Activated naive CD8-positive, alpha-beta T cell treated with anti-CD3 and anti-CD28 coated beads, Interleukin-2, amount 10 ng/mL, durations not matched to agents 7 days and 5 days (primary cell): ENCODE measurements around the gene LCA5L. TPM values are rescaled to one million over a fixed set of nuclear protein-coding genes. Genes with fewer than 3 reads are reported as not detected.
A peak's percentile ranks its signal among the peaks of the same experiment; 100 is the strongest.
"Not testable (repeated sequence)": the region's sequence is repeated elsewhere in the genome, so short reads cannot be mapped to it uniquely, and the experiment has no call there.

ENCODE experiments used
- ATAC-seq: fragments of 150-1000 bp; cut with Tn5 transposase; one replicate; pipeline ENCODE4 v1.10.0; 2021; ENCODE audit warnings: low read depth, moderate library complexity
- POLR2A ChIA-PET: fragments of 350-600 bp; sonication (Branson Sonifier 250); formaldehyde crosslinking; loops from one replicate; lab custom pipeline; 2021; ENCODE audit warnings: antibody characterized with exemption; lab: Charles Lee
- DNase-seq: peaks from one replicate; pipeline ENCODE4 v3.0.0; 2021
- H3K27ac Mint-ChIP-seq: one replicate; pipeline ENCODE4 v1.8.0; 2022; ENCODE audit warnings: mild to moderate bottlenecking, mixed read lengths
- H3K27me3 Mint-ChIP-seq: one replicate; pipeline ENCODE4 v1.8.0; 2022; ENCODE audit warnings: mild to moderate bottlenecking, moderate library complexity, mixed read lengths
- H3K36me3 Mint-ChIP-seq: one replicate; pipeline ENCODE4 v1.8.0; 2021; ENCODE audit warnings: mild to moderate bottlenecking, mixed read lengths
- H3K4me1 Mint-ChIP-seq: one replicate; pipeline ENCODE4 v1.8.0; 2021; ENCODE audit warnings: mixed read lengths
- H3K4me3 Mint-ChIP-seq: one replicate; pipeline ENCODE4 v1.8.0; 2022; ENCODE audit warnings: mild to moderate bottlenecking, moderate library complexity, mixed read lengths
- H3K9me3 Mint-ChIP-seq: one replicate; pipeline ENCODE4 v1.8.0; 2021; ENCODE audit warnings: mixed read lengths
- total RNA-seq, 2 experiments: library from RNA; stranded (reverse); gene quantifications; one replicate each; pipeline ENCODE4 v1.2.3, GENCODE V29; 2021

Gene LCA5L
- total RNA-seq, 2 experiments from 2014 or later: not detected

- DNase-seq (no peak), ATAC-seq (no peak)
- no peak overlapping the region for H3K4me3 Mint-ChIP-seq
- H3K4me1 Mint-ChIP-seq: peaks cover 19% of the 10 kb centered on the region
- no peaks in the 10 kb centered on the region for H3K9me3 Mint-ChIP-seq
- POLR2A ChIA-PET: interaction anchor here (0.6 to 1.2 kb wide), 2 partner anchors 10 to 18 kb away, joined by 3 read pairs; a partner anchor contains a TSS
- peaks cover 8% of the 10 kb centered on the region for H3K36me3 Mint-ChIP-seq
- no peak overlapping the region for H3K27ac Mint-ChIP-seq
- no peaks in the 10 kb centered on the region for H3K27me3 Mint-ChIP-seq
Measured at GRCh38 chr21:39390212-39390765, 55.3 kb downstream of the LCA5L start.

DNA sequence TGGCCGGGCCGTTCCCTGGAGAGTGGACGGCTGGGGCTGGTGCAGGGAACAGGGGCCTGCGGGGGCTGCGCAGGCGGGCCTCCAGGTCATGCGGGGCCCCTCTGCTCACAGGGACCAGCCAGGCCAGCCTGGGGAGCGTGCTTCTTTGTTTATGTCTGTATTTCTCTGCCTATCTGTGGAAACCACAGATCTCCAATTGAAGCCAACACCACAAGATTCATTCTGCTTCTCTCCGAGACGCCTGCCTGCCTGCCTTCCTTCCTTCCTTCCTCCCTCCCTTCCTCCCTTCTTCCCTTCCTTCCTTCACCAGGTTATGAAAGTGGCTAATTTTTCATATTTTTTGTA is 56.8 kb downstream of the LCA5L start:
- H3K27ac Mint-ChIP-seq: peak overlapping the region; percentile 89
- ATAC-seq (no peak), DNase-seq (no peak)
- H3K9me3 Mint-ChIP-seq: no peaks in the 10 kb centered on the region
- peaks cover 27% of the 10 kb centered on the region for H3K4me1 Mint-ChIP-seq
- no peaks in the 10 kb centered on the region for H3K27me3 Mint-ChIP-seq
- peak overlapping the region; percentile 91 for H3K4me3 Mint-ChIP-seq
- peaks cover 6% of the 10 kb centered on the region for H3K36me3 Mint-ChIP-seq
- POLR2A ChIA-PET: no interaction called here

GRCh38 chr21:39388038-39388810 is 57.4 kb downstream of the LCA5L start:
- H3K4me1 Mint-ChIP-seq: peaks cover 27% of the 10 kb centered on the region
- H3K27ac Mint-ChIP-seq: peak overlapping the region; percentile 89
- H3K27me3 Mint-ChIP-seq: no peaks in the 10 kb centered on the region
- peak overlapping the region; percentile 91 for H3K4me3 Mint-ChIP-seq
- POLR2A ChIA-PET: interaction anchor here (0.7 to 1.9 kb wide), 6 partner anchors 15 to 205 kb away, joined by 3 to 20 read pairs (median 6); partner anchors contain the start of genes BRWD1, HMGN1 and PSMG1
- ATAC-seq (peak; percentile 76), DNase-seq (peak; percentile 94)
- H3K9me3 Mint-ChIP-seq: no peaks in the 10 kb centered on the region
- H3K36me3 Mint-ChIP-seq: peaks cover 6% of the 10 kb centered on the region

DNA sequence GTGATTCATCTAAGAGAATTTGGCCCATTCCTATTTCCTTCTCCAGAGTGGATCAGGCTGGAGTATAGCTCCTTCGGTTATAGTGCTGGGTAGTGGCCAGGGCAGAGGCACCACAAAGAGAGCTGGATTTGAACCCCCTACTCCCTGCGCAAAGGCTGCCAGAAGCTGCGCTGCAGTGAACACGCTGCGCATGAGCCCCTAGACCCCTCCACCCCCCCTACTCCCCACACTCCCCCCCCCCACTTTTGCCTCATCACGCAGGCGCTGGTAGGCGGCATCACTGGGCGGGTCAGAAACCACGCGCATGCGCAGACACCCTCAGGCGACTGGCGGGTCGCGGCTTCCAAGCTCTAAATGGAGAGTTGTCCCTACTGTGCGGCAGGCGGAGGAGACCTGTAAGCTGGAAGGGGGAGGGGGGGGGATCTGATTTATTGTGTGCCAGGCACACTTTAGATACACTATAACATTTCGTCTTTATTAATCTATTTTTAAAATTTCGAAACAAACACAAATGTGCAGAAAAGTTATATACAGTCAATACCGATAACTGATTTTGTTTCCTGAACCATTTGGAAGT is 58.0 kb downstream of the LCA5L start:
- Mint-ChIP-seq H3K27me3 (no peaks in the 10 kb centered on the region), H3K4me1 (peaks cover 27% of the 10 kb centered on the region), H3K4me3 (peak overlapping the region; percentile 91), H3K27ac (peak overlapping the region; percentile 89), H3K36me3 (no peaks in the 10 kb centered on the region), H3K9me3 (no peaks in the 10 kb centered on the region)
- POLR2A ChIA-PET: interaction anchor here (0.5 to 1.9 kb wide), 10 partner anchors 14 to 204 kb away, joined by 3 to 20 read pairs (median 3); partner anchors contain the start of genes BRWD1, HMGN1 and PSMG1
- ATAC-seq (peak; percentile 53), DNase-seq (peak; percentile 92)

- ATAC-seq (no peak), DNase-seq (no peak)
- peak overlapping the region; percentile 91 for H3K4me3 Mint-ChIP-seq
- POLR2A ChIA-PET: interaction anchor here (0.5 to 2.9 kb wide), 7 partner anchors 38 to 203 kb away, joined by 3 to 20 read pairs (median 7); partner anchors contain the start of genes BRWD1, HMGN1 and PSMG1
- no peaks in the 10 kb centered on the region for H3K27me3 Mint-ChIP-seq
- H3K27ac Mint-ChIP-seq: peak overlapping the region; percentile 89
- H3K4me1 Mint-ChIP-seq: peaks cover 29% of the 10 kb centered on the region
- no peaks in the 10 kb centered on the region for H3K9me3 Mint-ChIP-seq
- no peaks in the 10 kb centered on the region for H3K36me3 Mint-ChIP-seq
Measured at GRCh38 chr21:39386899-39387298, 58.7 kb downstream of the LCA5L start.

DNA sequence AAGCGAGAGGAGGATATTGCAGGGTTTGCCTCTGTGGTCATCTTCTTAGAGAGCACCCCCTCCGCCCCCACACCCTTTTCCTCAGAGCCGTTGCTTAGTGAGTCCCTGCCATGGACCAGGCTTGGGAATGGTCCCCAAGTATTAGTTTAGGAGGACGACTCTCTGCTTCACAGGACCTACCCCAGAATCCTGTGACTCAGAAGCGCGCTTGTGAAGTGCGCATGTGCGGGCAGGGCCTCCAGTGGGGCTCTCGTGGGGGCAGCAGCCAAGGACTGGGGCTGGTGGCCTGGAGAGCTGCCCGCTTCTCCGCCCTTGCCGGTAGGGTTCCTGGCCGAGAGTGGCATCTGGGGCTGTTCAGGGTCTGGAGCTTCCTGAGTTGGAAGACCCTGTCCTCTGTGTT is 59.4 kb downstream of the LCA5L start:
- peak; percentile 43 for DNase-seq
- POLR2A ChIA-PET: interaction anchor here (1.1 to 2.9 kb wide), 3 partner anchors 38 to 202 kb away, joined by 3 to 15 read pairs (median 5); partner anchors contain the start of gene HMGN1
- peak overlapping the region; percentile 53 for H3K4me3 Mint-ChIP-seq
- peaks cover 31% of the 10 kb centered on the region for H3K4me1 Mint-ChIP-seq
- H3K36me3 Mint-ChIP-seq: no peaks in the 10 kb centered on the region
- H3K27me3 Mint-ChIP-seq: no peaks in the 10 kb centered on the region
- no peaks in the 10 kb centered on the region for H3K9me3 Mint-ChIP-seq
- peak overlapping the region; percentile 63 for H3K27ac Mint-ChIP-seq
- ATAC-seq: no peak

DNA sequence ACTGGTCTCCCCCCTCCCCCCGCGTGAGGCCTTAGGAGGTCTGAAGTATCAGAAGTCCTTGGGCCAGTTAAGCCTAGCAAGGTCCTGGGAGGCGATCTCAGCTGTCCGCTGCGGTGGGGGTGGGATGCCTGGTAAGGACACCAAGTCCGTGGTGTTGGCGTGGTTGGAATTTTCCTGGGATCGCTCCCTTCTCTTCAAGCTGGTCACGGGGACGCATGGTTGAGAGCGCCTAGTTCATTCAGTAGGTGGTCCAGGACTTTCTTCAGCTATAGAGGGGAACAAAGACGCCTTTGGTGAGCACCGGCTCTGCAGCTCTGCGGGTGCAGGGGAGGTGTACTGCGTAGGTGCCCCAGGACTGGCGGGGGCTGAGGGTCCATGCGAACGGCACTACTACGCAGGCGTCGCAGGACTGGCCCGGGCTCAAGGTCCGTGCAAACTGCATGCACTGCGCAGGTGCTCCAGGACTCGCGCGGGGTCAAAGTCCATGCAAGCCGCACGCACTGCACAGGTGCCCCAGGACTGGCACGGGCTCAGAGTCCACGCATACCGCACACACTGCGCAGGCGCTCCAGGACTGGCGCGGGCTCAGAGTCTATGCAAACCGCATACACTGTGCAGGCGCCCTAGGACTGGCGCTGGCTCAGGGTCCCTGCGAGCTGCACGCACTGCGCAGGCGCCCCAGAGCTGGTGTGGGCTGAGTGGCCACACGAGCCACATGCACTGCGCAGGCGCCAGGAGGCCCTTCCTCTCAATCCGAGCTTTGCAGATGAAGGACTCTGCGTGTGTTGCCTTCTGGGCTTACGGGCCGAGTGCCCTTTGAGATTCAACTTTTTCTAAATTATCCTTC is 60.1 kb downstream of the LCA5L start:
- Mint-ChIP-seq H3K27me3 (no peaks in the 10 kb centered on the region), H3K4me3 (peak overlapping the region; percentile 53)

DNA sequence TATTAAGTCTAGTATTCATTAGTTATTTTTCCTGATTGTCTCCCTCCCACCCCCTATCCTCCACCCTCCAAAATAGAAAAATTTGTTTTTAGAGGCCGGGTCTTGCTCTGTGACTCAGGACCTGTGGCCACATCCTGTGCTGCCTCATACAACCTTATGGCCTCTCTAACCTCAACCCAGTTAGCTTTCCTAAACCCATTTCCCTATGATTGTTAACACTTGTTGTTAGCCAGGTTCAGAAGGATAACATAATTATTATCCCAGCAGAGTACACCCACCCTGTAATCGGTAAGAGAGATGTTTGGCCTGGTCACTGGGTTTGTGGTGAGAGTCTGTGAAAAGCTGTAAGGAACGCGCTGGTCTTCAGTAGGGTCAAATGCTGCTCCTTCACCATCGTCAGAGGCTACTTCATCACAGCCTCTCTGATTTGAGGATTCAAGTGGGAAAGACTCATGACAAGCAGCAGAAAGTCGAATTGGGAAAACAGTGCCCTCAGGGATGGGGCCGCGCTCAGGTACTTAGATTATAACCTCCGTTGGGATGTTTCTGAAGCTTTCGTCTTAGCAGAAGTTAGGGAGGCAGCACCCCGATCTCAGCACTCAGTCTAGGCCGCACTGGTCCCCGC is 60.8 kb downstream of the LCA5L start:
- Mint-ChIP-seq H3K36me3 (no peaks in the 10 kb centered on the region), H3K27me3 (no peaks in the 10 kb centered on the region), H3K27ac (peak overlapping the region; percentile 80), H3K4me1 (peaks cover 37% of the 10 kb centered on the region), H3K9me3 (no peaks in the 10 kb centered on the region), H3K4me3 (peak overlapping the region; percentile 58)
- DNase-seq (no peak), ATAC-seq (no peak)
- POLR2A ChIA-PET: interaction anchor here (2.9 kb wide), 1 partner anchor 37 kb away, joined by 15 read pairs; the partner anchor contains the start of gene HMGN1

More for the DNA sequence above, 60.1 kb downstream of the LCA5L start:
- peak; percentile 67 for DNase-seq
- no peaks in the 10 kb centered on the region for H3K9me3 Mint-ChIP-seq
- peaks cover 36% of the 10 kb centered on the region for H3K4me1 Mint-ChIP-seq
- POLR2A ChIA-PET: interaction anchor here (1.1 to 2.9 kb wide), 3 partner anchors 38 to 202 kb away, joined by 3 to 15 read pairs (median 5); partner anchors contain the start of gene HMGN1
- H3K27ac Mint-ChIP-seq: peak overlapping the region; percentile 63
- peak; percentile 73 for ATAC-seq
- no peaks in the 10 kb centered on the region for H3K36me3 Mint-ChIP-seq

- H3K36me3 Mint-ChIP-seq, H3K9me3 Mint-ChIP-seq, ATAC-seq, DNase-seq, H3K27me3 Mint-ChIP-seq: not testable (repeated sequence)
- POLR2A ChIA-PET: interaction anchor here (3.4 kb wide), 1 partner anchor 34 kb away, joined by 40 read pairs; the partner anchor contains the start of gene HMGN1
- Mint-ChIP-seq H3K4me1 (peaks cover 22% of the 10 kb centered on the region), H3K27ac (peak overlapping the region; percentile 0), H3K4me3 (peak overlapping the region; percentile 1)
Measured at GRCh38 chr21:39382096-39382495, 63.5 kb downstream of the LCA5L start.

DNA sequence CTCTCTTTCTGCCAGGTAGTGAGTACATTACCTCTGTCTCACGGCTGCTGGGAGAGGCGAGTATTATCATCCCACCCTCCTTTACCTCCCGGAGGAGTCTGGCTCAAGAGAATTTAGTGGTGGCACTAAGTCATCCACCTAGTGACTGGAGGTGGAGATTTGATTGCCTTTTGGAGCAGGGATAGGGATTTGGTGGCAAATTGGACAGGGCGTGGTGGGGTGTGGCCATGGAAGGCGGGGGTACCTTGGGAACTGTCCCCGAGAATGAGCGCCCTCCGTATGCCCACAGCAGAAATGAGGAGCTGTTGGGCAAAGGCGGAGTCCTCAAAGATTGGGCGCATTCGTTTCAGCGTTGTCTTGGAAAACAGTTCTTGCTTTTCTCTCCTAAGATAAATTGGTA is 64.6 kb downstream of the LCA5L start:
- DNase-seq: no peak
- H3K27ac Mint-ChIP-seq: peak overlapping the region; percentile 90
- no peaks in the 10 kb centered on the region for H3K36me3 Mint-ChIP-seq
- ATAC-seq: no peak
- POLR2A ChIA-PET: interaction anchor here (1.1 to 3.4 kb wide), 3 partner anchors 32 to 69 kb away, joined by 3 to 40 read pairs (median 10); partner anchors contain the start of genes BRWD1 and HMGN1
- H3K9me3 Mint-ChIP-seq: no peaks in the 10 kb centered on the region
- H3K4me3 Mint-ChIP-seq: peak overlapping the region; percentile 96
- H3K4me1 Mint-ChIP-seq: peaks cover 20% of the 10 kb centered on the region
- peaks cover 6% of the 10 kb centered on the region for H3K27me3 Mint-ChIP-seq

- H3K27me3 Mint-ChIP-seq: peaks cover 6% of the 10 kb centered on the region
- H3K4me1 Mint-ChIP-seq: peaks cover 18% of the 10 kb centered on the region
- H3K27ac Mint-ChIP-seq: peak overlapping the region; percentile 90
- H3K9me3 Mint-ChIP-seq: no peaks in the 10 kb centered on the region
- ATAC-seq (peak; percentile 100), DNase-seq (peak; percentile 91)
- no peaks in the 10 kb centered on the region for H3K36me3 Mint-ChIP-seq
- POLR2A ChIA-PET: interaction anchor here (0.6 to 3.4 kb wide), 7 partner anchors 10 to 196 kb away, joined by 3 to 40 read pairs (median 5); partner anchors contain the start of genes BRWD1, HMGN1 and PSMG1
- peak overlapping the region; percentile 96 for H3K4me3 Mint-ChIP-seq
Measured at GRCh38 chr21:39379986-39380891, 65.3 kb downstream of the LCA5L start.
